CD8-positive, alpha-beta memory T cell (primary cell): ENCODE results near the gene SNU13. TPM values are rescaled to one million over a fixed set of nuclear protein-coding genes. Genes with fewer than 3 reads are reported as not detected.

Experiments
- polyA plus RNA-seq: library from polyadenylated mRNA; unstranded; fragments of 300-500 nt; fragmentation: Illumina TruSeq; gene quantifications from one replicate; pipeline ENCODE4 v1.2.3, GENCODE V29; 2021
- total RNA-seq, 2 experiments: library from RNA; stranded (reverse); gene quantifications; one replicate each; pipeline ENCODE4 v1.2.3, GENCODE V29; 2021

The SNU13 gene
- total and polyA plus RNA-seq, 3 experiments from 2014 or later, result 270 to 324 (median 315) TPM

Other genes with a start within 250 kb of the SNU13 start
- gene TOB2, start 242.1 kb downstream of the SNU13 start, total RNA-seq, result 10 to 100 TPM; 56.4 to 59.8 TPM
- gene TOB2, start 242.1 kb downstream of the SNU13 start, polyA plus RNA-seq, result 24.8 TPM
- 100 to 1,000 TPM; 120 to 125 TPM for gene PHF5A, start 220.2 kb downstream of the SNU13 start, total RNA-seq
- 24.9 TPM for gene PHF5A, start 220.2 kb downstream of the SNU13 start, polyA plus RNA-seq
- gene ACO2, start 219.8 kb downstream of the SNU13 start, total RNA-seq, result 100 to 1,000 TPM; 112 to 114 TPM
- gene ACO2, start 219.8 kb downstream of the SNU13 start, polyA plus RNA-seq, result 92.5 TPM
- 10 to 100 TPM; 69.9 to 78.7 TPM for gene POLR3H, start 144.4 kb downstream of the SNU13 start, total RNA-seq
- gene POLR3H, start 144.4 kb downstream of the SNU13 start, polyA plus RNA-seq, result 22.6 TPM
- not detected for gene CSDC2, start 127.9 kb downstream of the SNU13 start, total RNA-seq
- gene CSDC2, start 127.9 kb downstream of the SNU13 start, polyA plus RNA-seq, result not detected
- 10 to 100 TPM; 27.5 to 33.2 TPM for gene PMM1, start 99.0 kb downstream of the SNU13 start, total RNA-seq
- gene PMM1, start 99.0 kb downstream of the SNU13 start, polyA plus RNA-seq, result 33.3 TPM
- 10 to 100 TPM; 84.2 to 86.9 TPM for gene DESI1, start 67.8 kb downstream of the SNU13 start, total RNA-seq
- 12.5 TPM for gene DESI1, start 67.8 kb downstream of the SNU13 start, polyA plus RNA-seq
- gene XRCC6, start 67.6 kb downstream of the SNU13 start, total RNA-seq, result 100 to 1,000 TPM; 447 to 453 TPM
- gene XRCC6, start 67.6 kb downstream of the SNU13 start, polyA plus RNA-seq, result 456 TPM
- 10 to 100 TPM; 33.9 to 36.3 TPM for gene MEI1, start 10.6 kb upstream of the SNU13 start, total RNA-seq
- gene MEI1, start 10.6 kb upstream of the SNU13 start, polyA plus RNA-seq, result 150 TPM
- 10 to 100 TPM; 17.9 to 19.9 TPM for gene CCDC134, start 111.8 kb upstream of the SNU13 start, total RNA-seq
- gene CCDC134, start 111.8 kb upstream of the SNU13 start, polyA plus RNA-seq, result 5.5 TPM
- 10 to 100 TPM; 85.1 to 87.1 TPM for gene SREBF2, start 144.2 kb upstream of the SNU13 start, total RNA-seq
- gene SREBF2, start 144.2 kb upstream of the SNU13 start, polyA plus RNA-seq, result 24.5 TPM
- gene SHISA8, start 226.2 kb upstream of the SNU13 start, total RNA-seq, result 1 to 10 TPM; 1.3 to 1.4 TPM
- not detected for gene SHISA8, start 226.2 kb upstream of the SNU13 start, polyA plus RNA-seq
- 1 to 10 TPM; 5.4 to 5.9 TPM for gene TNFRSF13C, start 237.9 kb upstream of the SNU13 start, total RNA-seq
- 2.0 TPM for gene TNFRSF13C, start 237.9 kb upstream of the SNU13 start, polyA plus RNA-seq